Measurements from ENCODE around the gene NEDD8. TPM values are rescaled to one million over a fixed set of nuclear protein-coding genes. Genes with fewer than 3 reads are reported as not detected.
"Not testable (repeated sequence)": the region's sequence is repeated elsewhere in the genome, so short reads cannot be mapped to it uniquely, and the experiment has no call there.

Gene NEDD8
- total RNA-seq, 4 donors from 2014 or later = 61.2 to 1,004 (median 192) TPM

- Histone ChIP-seq H3K27ac (peak overlapping the region; percentile 83 to 84), H3K9me3 (no peaks in the 10 kb centered on the region), H3K4me3 (peak overlapping the region; percentile 66 to 97), H3K4me1 (peaks cover 0 to 10% of the 10 kb centered on the region in 2 donors), H3K27me3 (no peaks in the 10 kb centered on the region), H3K36me3 (no peaks in the 10 kb centered on the region)
- intact Hi-C loops (cut with DNase I; ENCODE audit: low total_unique reads) = loop anchor here (10.0 kb wide), 1 partner anchor 203 kb away; no protein-coding TSS in a partner anchor
- DNase-seq = no peak
- TF ChIP-seq POLR2A (IDR thresholded peaks at IDR 0.05) (no peak), CTCF (IDR thresholded peaks at IDR 0.05) (no peak)
Observed at GRCh38 chr14:24231263-24232120, 675 bp downstream of the NEDD8 start.

- Histone ChIP-seq H3K27ac (no peak overlapping the region), H3K9me3 (no peaks in the 10 kb centered on the region), H3K4me1 (peaks cover 0 to 10% of the 10 kb centered on the region in 2 donors), H3K4me3 (no peak overlapping the region), H3K27me3 (no peaks in the 10 kb centered on the region), H3K36me3 (no peaks in the 10 kb centered on the region)
- TF ChIP-seq POLR2A (IDR thresholded peaks at IDR 0.05) = no peak
- no peak for TF ChIP-seq CTCF (IDR thresholded peaks at IDR 0.05)
- intact Hi-C loops (cut with DNase I; ENCODE audit: low total_unique reads) = no loop called here
- no peak for DNase-seq
Observed at GRCh38 chr14:24228902-24229301, 3.3 kb downstream of the NEDD8 start.

GRCh38 chr14:24226473-24226872 lies 5.7 kb downstream of the NEDD8 start:
- DNase-seq = no peak
- Histone ChIP-seq H3K27ac (no peak overlapping the region), H3K9me3 (no peaks in the 10 kb centered on the region), H3K27me3 (no peaks in the 10 kb centered on the region), H3K36me3 (no peaks in the 10 kb centered on the region), H3K4me3 (no peak overlapping the region), H3K4me1 (peaks cover 0 to 2% of the 10 kb centered on the region in 2 donors)
- intact Hi-C loops (cut with DNase I; ENCODE audit: low total_unique reads) = no loop called here
- TF ChIP-seq CTCF (IDR thresholded peaks at IDR 0.05) = no peak
- TF ChIP-seq POLR2A (IDR thresholded peaks at IDR 0.05) = no peak

- intact Hi-C loops (cut with DNase I; ENCODE audit: low total_unique reads) = no loop called here
- no peak overlapping the region for H3K4me3 ChIP-seq
- no peaks in the 10 kb centered on the region for H3K4me1 ChIP-seq
- no peaks in the 10 kb centered on the region for H3K9me3 ChIP-seq
- TF ChIP-seq CTCF (IDR thresholded peaks at IDR 0.05) (no peak), POLR2A (IDR thresholded peaks at IDR 0.05) (no peak)
- H3K36me3 ChIP-seq = no peaks in the 10 kb centered on the region
- H3K27me3 ChIP-seq = no peaks in the 10 kb centered on the region
- DNase-seq = no peak
- H3K27ac ChIP-seq = no peak overlapping the region
Observed at GRCh38 chr14:24224618-24225071, 7.5 kb downstream of the NEDD8 start.

- DNase-seq; H3K36me3 ChIP-seq; H3K4me3 ChIP-seq; H3K27me3 ChIP-seq; H3K4me1 ChIP-seq; H3K9me3 ChIP-seq; intact Hi-C loops (cut with DNase I; ENCODE audit: low total_unique reads); H3K27ac ChIP-seq: not testable (repeated sequence)
Observed at GRCh38 chr14:24222987-24223386, 9.2 kb downstream of the NEDD8 start.

Measured in uterus (tissue), 4 donors.